Keratinocyte (primary cell): ENCODE data around the gene SYNM. TPM values are rescaled to one million over a fixed set of nuclear protein-coding genes. Genes with fewer than 3 reads are reported as not detected.

Experiments used
- DNase-seq: peaks from one replicate; pipeline ENCODE4 v3.0.0-alpha.2; 2011; ENCODE audit warnings: low read depth, missing footprints, low spot score
- FAIRE-seq: peaks from 2 replicates; lab custom pipeline; 2011; peaks lifted over from hg19 to GRCh38; lab: Jason Lieb, UNC
- H2AFZ ChIP-seq: 2 replicates; pipeline ENCODE4 v1.6.0; 2012; ENCODE audit warnings: low read length, control low read depth, inconsistent platforms; ENCODE audit not compliant: control insufficient read depth
- H3K27ac ChIP-seq: 2 replicates; pipeline ENCODE4 v1.5.1; 2011; ENCODE audit warnings: low read length; ENCODE audit not compliant: control insufficient read depth, insufficient read depth
- H3K27me3 ChIP-seq: 3 replicates; pipeline ENCODE4 v1.6.0; 2011; ENCODE audit warnings: low read length; ENCODE audit not compliant: control insufficient read depth, insufficient read depth; ENCODE audit errors: extremely low read depth
- H3K36me3 ChIP-seq, 2 experiments: 2 replicates in 1 of 2; 3 replicates in 1 of 2; pipeline ENCODE4 v1.5.1; 2011; ENCODE audit warnings: low read length in 2 of 2, mild to moderate bottlenecking in 1 of 2; ENCODE audit not compliant: control insufficient read depth in 2 of 2, insufficient read depth in 2 of 2; ENCODE audit errors: extremely low read depth in 1 of 2
- H3K4me1 ChIP-seq: 3 replicates; pipeline ENCODE4 v1.5.1; 2011; ENCODE audit warnings: low read length; ENCODE audit not compliant: control insufficient read depth, insufficient read depth; ENCODE audit errors: extremely low read depth
- H3K4me2 ChIP-seq: 3 replicates; pipeline ENCODE4 v1.6.0; 2011; ENCODE audit warnings: low read depth, low read length; ENCODE audit not compliant: control insufficient read depth, insufficient read depth; ENCODE audit errors: extremely low read depth
- H3K4me3 ChIP-seq, 3 experiments: fragments of 200-600 bp in 1 of 3; sonication (generic) in 1 of 3; 2 replicates in 2 of 3; 3 replicates in 1 of 3; pipeline ENCODE4 v1.5.1; 2011 to 2016; ENCODE audit warnings: low read length in 3 of 3, mild to moderate bottlenecking in 3 of 3, control low read depth in 2 of 3, inconsistent platforms in 1 of 3, low read depth in 1 of 3, mixed read lengths in 1 of 3, mixed run types in 1 of 3, moderate library complexity in 1 of 3; ENCODE audit not compliant: control insufficient read depth in 2 of 3, insufficient read depth in 2 of 3; ENCODE audit errors: extremely low read depth in 1 of 3
- H3K79me2 ChIP-seq: 2 replicates; pipeline ENCODE4 v1.6.0; 2012; ENCODE audit warnings: low read length; ENCODE audit not compliant: control insufficient read depth, insufficient read depth
- H3K9ac ChIP-seq: 3 replicates; pipeline ENCODE4 v1.6.0; 2011; ENCODE audit warnings: low read length; ENCODE audit not compliant: control insufficient read depth, insufficient read depth; ENCODE audit errors: extremely low read depth
- H3K9me1 ChIP-seq: 3 replicates; pipeline ENCODE4 v1.6.0; 2011; ENCODE audit warnings: low read length; ENCODE audit not compliant: control insufficient read depth, insufficient read depth; ENCODE audit errors: extremely low read depth
- H3K9me3 ChIP-seq: 2 replicates; pipeline ENCODE4 v1.5.1; 2012; ENCODE audit warnings: low read depth, low read length; ENCODE audit not compliant: control insufficient read depth
- H4K20me1 ChIP-seq: 3 replicates; pipeline ENCODE4 v1.6.0; 2011; ENCODE audit warnings: low read length; ENCODE audit not compliant: control insufficient read depth, insufficient read depth; ENCODE audit errors: extremely low read depth
- CTCF ChIP-seq, 3 experiments: IDR thresholded peaks in 1 of 3; conservative IDR thresholded peaks in 1 of 3; optimal IDR thresholded peaks in 1 of 3; 2 replicates in 2 of 3; 3 replicates in 1 of 3; pipeline versions ENCODE3 to v1.5.1; 2011; ENCODE audit warnings: low read length in 3 of 3, mild to moderate bottlenecking in 3 of 3, moderate library complexity in 2 of 3, control low read depth in 1 of 3, inconsistent platforms in 1 of 3; ENCODE audit not compliant: insufficient read depth in 2 of 3; ENCODE audit errors: extremely low read depth in 1 of 3
- EZH2 ChIP-seq: IDR thresholded peaks from one replicate; pipeline ENCODE4 v1.6.1; 2012; ENCODE audit warnings: inconsistent platforms, mild to moderate bottlenecking, low read length, moderate library complexity
- dilution Hi-C: fragments of 300-500 bp; cut with MboI; formaldehyde crosslinking; loops from one replicate; pipeline ENCODE4 v1.7.0; 2020; ENCODE audit warnings: low sequenced_read_pairs; ENCODE audit not compliant: extremely low pct_ligation_motif_present
- polyA minus RNA-seq, 3 experiments: library from RNA; depleted of rRNA, polyadenylated mRNA; stranded (reverse); fragments of >200 nt; gene quantifications; 1 replicate in 1 of 3; 2 replicates in 1 of 3; 3 replicates in 1 of 3; pipeline ENCODE4 v1.2.3, GENCODE V29; 2011
- polyA plus RNA-seq, 5 experiments: library from polyadenylated mRNA; depleted of rRNA in 3 of 5; stranded (reverse) in 3 of 5; stranded (forward) in 1 of 5; unstranded in 1 of 5; fragments of >200 nt; gene quantifications; 1 replicate in 1 of 5; 2 replicates in 3 of 5; 3 replicates in 1 of 5; pipeline versions ENCODE4 v1.2.1 to v1.2.3, GENCODE V29; 2011 to 2012; ENCODE audit warnings: missing spikeins in 2 of 5, low read depth in 1 of 5, low replicate concordance in 1 of 5

The SYNM gene
- polyA plus RNA-seq (0.04 to 0.10 TPM (median 0.09 TPM) in 3 replicates), polyA minus RNA-seq (0.03 to 0.52 TPM (median 0.10 TPM) in 3 replicates)
- 0.25 TPM for polyA plus RNA-seq (2011; ENCODE audit: low read depth)
- polyA plus RNA-seq (2011; cell fraction: cytosol; rRNA removed): 0.01 TPM in 2 replicates
- 0.20 and 0.23 TPM in 2 replicates for polyA plus RNA-seq (2011; cell fraction: nucleus; rRNA removed)
- 0.24 and 0.29 TPM in 2 replicates for polyA plus RNA-seq (2012; ENCODE audit: low replicate concordance)
- not detected for polyA minus RNA-seq (2011; cell fraction: cytosol; rRNA and poly(A)+ RNA removed)
- polyA minus RNA-seq (2011; cell fraction: nucleus; rRNA and poly(A)+ RNA removed): 0.11 and 0.31 TPM in 2 replicates

DNA sequence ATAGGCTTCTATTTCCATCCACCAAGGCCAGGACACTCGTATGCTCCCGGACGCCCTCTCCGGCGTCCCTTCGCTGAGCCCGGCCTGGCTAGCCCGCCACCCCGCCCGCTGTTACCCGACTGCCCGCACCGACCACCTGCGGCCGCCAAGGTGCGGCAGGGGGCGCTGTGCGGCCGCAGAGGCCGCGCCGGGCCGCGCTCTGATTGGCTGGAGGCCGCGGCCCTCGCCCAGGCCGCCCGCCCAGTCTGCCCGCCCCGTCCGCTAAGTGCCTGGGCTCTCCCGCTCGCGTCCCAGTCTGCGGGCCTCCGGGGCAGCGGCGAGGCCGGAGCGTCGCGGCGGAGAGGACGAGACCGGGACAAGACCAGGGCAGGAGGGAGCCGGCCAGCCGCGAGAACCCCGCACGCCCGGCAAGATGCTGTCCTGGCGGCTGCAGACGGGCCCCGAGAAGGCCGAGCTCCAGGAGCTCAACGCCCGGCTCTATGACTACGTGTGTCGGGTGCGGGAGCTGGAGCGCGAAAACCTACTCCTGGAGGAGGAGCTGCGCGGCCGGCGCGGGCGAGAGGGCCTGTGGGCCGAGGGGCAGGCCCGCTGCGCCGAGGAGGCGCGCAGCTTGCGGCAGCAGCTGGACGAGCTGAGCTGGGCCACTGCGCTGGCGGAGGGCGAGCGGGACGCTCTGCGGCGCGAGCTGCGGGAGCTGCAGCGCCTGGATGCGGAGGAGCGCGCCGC lies at the start of gene SYNM:
TSS of gene SYNM (plus strand) at position 293 of the 726 bp plus-strand sequence. CDS start at position 413, 120 bp downstream.
- Histone ChIP-seq H3K4me2 (peak within 1 kb of the TSS; percentile 54), H3K27ac (no peak within 1 kb of the TSS), H3K9me1 (no peaks in the 10 kb centered on the region), H4K20me1 (no peaks in the 10 kb centered on the region), H3K4me1 (no peaks in the 10 kb centered on the region), H3K4me3 (peak within 1 kb of the TSS; percentile 22 to 48 (median 34)), H3K27me3 (peaks cover 53% of the 10 kb centered on the region), H3K79me2 (no peaks in the 10 kb centered on the region), H3K36me3 (no peaks in the 10 kb centered on the region), H2AFZ (peak within 1 kb of the TSS; percentile 58), H3K9me3 (no peaks in the 10 kb centered on the region), H3K9ac (no peak within 1 kb of the TSS)
- DNase-seq: no peak
- no peak for TF ChIP-seq EZH2
- peak in 2 of 3 experiments; percentile 52 to 79 for TF ChIP-seq CTCF (optimal IDR thresholded peaks at IDR 0.05 in 1 of 3, IDR thresholded peaks at IDR 0.05 in 1 of 3, conservative IDR thresholded peaks at IDR 0.05 in 1 of 3; ENCODE audit: extremely low read depth in 1 of 3, insufficient read depth in 2 of 3, low read length in 3 of 3)
- FAIRE-seq: no peak
- dilution Hi-C loops: no loop called here

DNA sequence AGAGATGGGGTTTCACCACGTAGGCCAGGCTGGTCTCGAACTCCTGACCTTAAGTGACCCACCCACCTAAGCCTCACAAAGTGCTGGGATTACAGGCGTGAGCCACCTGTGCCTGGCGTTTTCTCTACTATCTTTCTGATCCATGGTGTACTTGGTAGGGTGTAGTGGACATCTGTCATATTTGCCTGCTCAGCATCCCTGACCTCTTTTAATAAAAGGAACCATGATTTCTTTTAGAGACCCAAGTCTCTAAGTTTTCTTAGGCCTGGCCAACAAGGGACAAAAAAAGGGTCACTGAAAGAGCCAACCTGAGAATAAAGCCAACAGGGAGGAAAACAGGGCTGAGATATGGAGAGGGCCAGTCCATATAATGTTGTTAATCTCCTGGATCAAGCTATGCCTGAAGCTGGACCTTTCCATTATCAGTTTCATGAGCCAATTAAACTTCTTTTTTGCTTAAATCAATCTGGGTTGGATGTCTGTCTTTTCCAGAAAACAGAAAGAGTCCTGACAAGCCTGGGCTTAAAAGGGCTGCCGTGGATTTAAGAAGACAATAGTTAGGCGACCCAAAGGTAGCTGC lies 49.2 kb upstream of the SYNM start:
- Histone ChIP-seq H3K79me2 (no peaks in the 10 kb centered on the region), H3K9ac (no peak overlapping the region), H3K4me1 (no peaks in the 10 kb centered on the region), H3K27me3 (peaks cover 18% of the 10 kb centered on the region), H4K20me1 (no peaks in the 10 kb centered on the region), H2AFZ (no peak overlapping the region), H3K36me3 (no peaks in the 10 kb centered on the region), H3K27ac (no peak overlapping the region), H3K9me1 (no peaks in the 10 kb centered on the region), H3K4me2 (no peak overlapping the region), H3K4me3 (no peak overlapping the region), H3K9me3 (no peaks in the 10 kb centered on the region)
- TF ChIP-seq CTCF (optimal IDR thresholded peaks at IDR 0.05 in 1 of 3, IDR thresholded peaks at IDR 0.05 in 1 of 3, conservative IDR thresholded peaks at IDR 0.05 in 1 of 3; ENCODE audit: extremely low read depth in 1 of 3, insufficient read depth in 2 of 3, low read length in 3 of 3): no peak
- TF ChIP-seq EZH2: no peak
- FAIRE-seq: no peak
- dilution Hi-C loops: no loop called here
- DNase-seq: no peak
